GM12872 (cell line): Measurements from ENCODE around the gene SUPT20H.
A peak's percentile ranks its signal among the peaks of the same experiment; 100 is the strongest.

Source experiments
- CTCF ChIP-seq: IDR thresholded peaks from 3 replicates; pipeline ENCODE4 v1.5.1; 2011; ENCODE audit warnings: low read depth, mild to moderate bottlenecking, low read length, moderate library complexity; ENCODE audit not compliant: insufficient read depth

Gene SUPT20H

GRCh38 chr13:37070145-37070695 lies 10.7 kb upstream of the SUPT20H start:
- TF ChIP-seq CTCF = no peak

- no peak for TF ChIP-seq CTCF
These were observed 10.2 kb upstream of the SUPT20H start for GRCh38 chr13:37069597-37070103.

- 0 out of 3 replicates have a peak, but pooled peaks have one; percentile 24 for TF ChIP-seq CTCF
These were observed 9.5 kb upstream of the SUPT20H start for GRCh38 chr13:37068962-37069361.

GRCh38 chr13:37067874-37068273 lies 8.4 kb upstream of the SUPT20H start:
- TF ChIP-seq CTCF = no peak

GRCh38 chr13:37065890-37066526 lies 6.5 kb upstream of the SUPT20H start:
- no peak for TF ChIP-seq CTCF

GRCh38 chr13:37059848-37060192 lies 332 bp upstream of the SUPT20H start:
- no peak for TF ChIP-seq CTCF

- TF ChIP-seq CTCF = no peak
These were observed 9.7 kb downstream of the SUPT20H start for GRCh38 chr13:37049810-37050209.
